HG03103 (cell line): Measurements from ENCODE around the gene DSTN.

Experiments
- ATAC-seq: cut with Tn5 transposase; IDR thresholded peaks from one replicate; pipeline ENCODE4 v1.9.1; 2021; ENCODE audit warnings: low read depth; ENCODE audit not compliant: unreplicated experiment

The DSTN gene

GRCh38 chr20:17634661-17635331 is 64.9 kb downstream of the DSTN start:
- no peak for ATAC-seq

DNA sequence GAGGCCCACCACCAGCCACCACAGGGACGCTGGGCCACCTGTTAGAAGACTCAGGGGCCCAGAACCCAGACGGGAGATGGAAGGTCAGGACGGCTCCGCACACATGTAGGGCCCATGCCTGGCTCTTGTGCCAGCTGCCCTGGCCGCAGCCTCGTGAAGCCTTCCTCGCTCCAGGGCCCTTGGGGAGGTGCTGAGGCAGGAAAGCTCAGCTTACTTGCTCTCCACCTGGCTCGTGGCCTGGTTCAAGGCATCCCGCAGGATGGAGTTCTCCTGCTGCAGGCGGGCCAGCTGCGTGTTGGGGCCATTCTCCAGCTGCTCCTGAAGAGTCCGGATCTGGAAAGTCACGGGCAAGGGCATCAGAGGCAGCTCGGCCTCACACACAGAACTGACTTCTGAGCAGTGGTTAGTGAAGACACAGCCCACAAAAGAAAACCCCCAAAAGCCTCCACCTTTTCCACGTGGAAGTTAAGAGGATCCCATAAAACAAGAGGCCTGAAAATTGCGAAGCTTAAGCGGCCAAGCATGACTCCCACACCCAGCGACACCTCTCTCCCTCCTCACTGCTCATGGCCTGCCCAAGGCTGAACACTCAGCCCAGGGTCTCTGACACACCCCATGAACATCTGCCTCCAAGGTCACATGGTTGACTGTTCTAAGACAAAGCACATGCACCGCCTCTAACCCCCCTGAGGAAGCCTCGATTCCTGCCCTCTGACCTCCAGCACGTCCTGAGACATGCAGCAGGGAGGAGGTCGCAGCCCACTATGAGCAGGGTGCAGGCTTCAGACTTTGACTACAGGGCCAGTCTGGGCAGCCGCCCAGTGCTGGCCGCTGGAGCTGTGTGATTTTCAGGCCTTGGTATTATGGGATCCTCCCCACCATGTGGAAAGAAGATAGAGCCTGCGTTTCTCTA is 65.7 kb downstream of the DSTN start:
- ATAC-seq = no peak

GRCh38 chr20:17636523-17637412 is 66.9 kb downstream of the DSTN start:
- no peak for ATAC-seq

DNA sequence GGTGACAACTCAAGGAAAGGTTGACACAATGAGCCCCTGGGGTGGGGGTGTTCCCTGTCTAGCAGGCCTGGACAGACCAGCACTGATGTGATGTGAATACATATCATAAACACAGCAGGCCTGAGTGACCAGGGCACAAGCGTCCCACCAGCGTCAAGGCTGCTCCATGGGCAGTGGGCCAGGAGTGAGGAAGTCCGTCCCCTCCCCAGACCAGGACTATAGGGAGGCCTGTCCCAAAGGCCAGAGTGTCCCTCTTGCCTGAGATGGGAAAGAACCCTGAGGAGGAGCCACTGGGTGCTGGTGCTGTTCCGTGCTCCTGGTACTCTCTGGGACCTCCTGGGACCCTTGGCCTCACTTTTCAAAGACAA is 67.5 kb downstream of the DSTN start:
- no peak for ATAC-seq

DNA sequence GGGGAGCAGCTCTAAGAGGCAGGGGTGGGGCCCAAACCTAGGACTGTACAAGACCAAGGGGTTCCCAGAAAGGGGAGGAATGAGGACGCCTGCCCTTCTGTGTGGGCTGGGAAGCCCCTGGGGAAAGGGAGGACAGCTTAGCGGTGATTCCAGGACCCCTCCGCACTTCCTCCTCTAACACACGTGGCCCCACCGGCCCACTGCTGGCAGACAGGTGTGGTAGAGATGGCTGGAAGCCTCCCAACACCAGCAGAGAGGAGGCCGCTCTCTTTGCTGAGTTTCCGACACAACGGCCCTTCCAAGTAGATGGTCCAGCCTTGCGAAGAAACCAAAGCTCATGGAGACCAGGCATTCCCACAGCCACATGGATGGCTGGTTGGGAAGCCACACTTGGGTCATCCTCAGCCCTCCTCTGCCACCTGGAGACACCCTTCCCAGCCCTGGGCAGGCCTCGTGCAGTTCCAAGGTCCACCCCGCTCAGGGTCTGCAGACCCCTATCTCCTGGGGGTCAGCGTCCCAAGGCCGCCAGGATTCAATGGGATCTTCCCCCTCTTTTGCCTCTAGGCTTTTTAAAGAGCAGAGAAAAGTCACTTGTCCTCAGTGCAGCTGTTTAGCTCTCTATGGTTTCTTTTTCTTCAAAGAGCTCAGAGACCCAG is 68.2 kb downstream of the DSTN start:
- ATAC-seq = no peak

GRCh38 chr20:17638835-17639407 is 69.0 kb downstream of the DSTN start:
- no peak for ATAC-seq

DNA sequence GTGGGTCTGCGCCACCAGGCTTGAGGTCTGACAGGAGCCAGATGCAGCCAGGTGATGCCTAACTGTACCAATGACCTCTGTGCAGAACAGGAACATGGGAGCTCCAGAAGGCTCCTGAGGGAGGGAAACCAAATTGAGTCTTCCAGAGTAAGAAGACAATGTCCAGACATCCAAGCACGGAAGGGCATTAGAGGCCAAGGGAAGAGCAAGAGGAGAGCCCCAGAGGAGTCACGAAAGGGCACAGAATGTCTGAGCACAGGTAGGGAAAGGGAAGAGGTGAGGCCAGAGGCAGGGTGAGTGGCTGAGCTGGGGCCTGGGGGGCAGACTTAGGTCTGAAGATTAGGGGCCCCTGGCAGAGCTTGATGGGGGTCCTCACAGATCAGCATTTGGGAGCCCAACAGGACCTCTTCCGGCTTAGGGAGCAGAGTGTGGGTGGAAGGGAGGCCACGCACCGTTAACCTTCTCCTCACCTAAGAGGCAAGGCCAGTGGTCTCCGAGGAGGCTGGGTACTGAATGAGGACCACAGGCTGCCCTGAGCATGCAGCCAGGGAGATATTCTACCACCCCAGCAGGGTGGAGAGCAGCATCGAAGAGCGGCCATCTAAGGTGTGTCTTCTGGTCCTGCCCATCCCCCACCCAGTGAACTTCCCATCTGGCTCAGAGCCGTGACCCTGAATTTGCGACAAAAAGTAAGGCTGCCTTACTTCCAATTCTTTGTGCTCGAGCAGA is 70.4 kb downstream of the DSTN start:
- no peak for ATAC-seq

DNA sequence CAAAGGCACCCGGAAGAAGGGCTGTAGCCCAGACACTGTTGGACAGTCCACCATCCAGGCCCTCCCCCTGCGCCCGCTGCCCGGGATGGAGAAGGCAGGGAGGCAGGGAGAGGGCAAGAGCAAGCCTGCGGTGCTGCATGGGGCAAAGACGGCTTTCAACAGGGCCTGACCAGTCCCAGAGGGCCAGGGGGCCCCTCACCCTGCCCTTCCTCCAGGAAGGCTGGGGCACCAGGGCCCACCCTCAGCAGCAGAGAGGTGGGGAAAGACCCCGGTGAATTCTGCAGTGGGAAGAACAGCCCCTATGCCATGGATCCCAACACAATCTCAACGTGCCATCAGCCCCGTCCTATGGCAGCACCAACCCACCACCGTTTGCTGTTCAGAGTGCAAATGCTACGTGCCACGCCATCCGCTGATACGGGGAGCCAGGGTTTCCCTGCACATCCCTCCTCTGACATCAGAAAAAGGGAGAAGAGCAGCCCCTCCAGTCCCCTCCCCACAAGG is 71.1 kb downstream of the DSTN start:
- no peak for ATAC-seq

DNA sequence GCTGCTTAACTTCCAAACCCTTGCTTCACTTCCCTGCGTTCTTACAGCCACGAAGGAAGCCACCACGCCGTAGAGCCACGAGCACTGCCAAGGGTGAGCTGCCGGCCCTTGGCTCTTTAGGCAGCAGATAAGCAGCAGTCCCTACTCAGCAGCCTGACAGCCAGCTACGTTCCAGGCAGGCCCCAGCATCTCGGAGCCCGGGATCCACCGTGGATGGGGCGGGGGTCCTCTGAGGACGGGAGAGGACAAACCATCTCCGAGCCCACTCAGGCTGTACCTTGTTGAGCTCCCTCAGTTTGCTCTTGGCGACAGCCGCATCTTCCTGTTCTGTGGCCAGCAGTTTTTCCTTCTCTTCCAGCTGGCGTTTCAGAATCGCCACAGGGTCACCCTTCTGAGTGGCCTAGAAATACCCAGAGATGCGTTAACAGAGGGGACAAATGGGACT is 71.7 kb downstream of the DSTN start:
- no peak for ATAC-seq

DNA sequence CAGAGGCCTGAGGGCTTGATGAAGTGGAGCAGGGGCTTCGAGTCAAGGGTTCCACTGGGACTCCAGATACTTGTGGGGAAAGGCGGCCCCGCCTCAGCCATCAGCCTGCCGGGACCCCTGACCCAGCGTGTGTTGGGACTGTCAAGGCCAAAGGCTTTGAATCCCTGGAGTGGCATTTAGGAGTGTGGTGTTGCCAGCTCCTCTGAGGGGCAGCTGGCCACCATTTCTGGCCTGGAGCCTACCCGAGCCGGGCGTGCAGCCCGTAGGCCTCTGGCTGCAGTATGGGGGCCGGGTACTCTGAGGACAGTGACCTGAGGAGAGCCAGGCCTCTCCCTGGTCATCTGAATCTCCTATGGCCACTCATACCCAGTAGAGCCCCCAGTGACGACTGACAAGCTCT is 72.1 kb downstream of the DSTN start:
- ATAC-seq = no peak

GRCh38 chr20:17642404-17643269 is 72.8 kb downstream of the DSTN start:
- ATAC-seq = no peak

DNA sequence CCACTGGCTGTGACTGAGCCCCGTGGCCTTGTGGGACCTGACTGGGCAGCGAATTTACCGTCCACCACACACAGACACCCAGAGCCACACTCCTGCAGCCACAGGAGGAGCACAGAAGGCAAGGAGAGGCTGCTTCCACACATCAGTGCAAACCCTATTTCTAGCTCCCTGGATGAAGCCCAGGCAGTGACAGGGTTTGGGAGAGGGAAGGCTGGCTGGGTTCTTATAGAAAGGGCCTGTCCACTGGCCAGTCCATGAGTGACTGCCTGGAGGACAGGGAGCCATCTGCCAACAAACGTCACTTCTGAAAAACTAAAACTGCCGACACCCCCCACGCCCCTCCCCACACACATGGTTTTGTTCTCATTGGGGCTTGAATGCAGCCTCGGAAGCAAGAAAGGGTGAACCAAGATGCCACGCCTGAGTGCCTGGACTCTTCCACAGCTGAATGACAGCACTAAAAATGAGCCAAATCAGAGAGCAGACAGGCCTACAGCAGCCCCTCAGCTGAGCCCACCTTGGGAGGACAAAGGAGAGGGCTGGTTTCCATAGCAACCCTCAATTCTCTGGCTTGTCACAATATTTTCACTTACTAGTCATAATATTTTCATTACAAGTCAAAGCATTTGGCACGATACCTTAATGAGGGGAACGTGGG is 73.8 kb downstream of the DSTN start:
- no peak for ATAC-seq

DNA sequence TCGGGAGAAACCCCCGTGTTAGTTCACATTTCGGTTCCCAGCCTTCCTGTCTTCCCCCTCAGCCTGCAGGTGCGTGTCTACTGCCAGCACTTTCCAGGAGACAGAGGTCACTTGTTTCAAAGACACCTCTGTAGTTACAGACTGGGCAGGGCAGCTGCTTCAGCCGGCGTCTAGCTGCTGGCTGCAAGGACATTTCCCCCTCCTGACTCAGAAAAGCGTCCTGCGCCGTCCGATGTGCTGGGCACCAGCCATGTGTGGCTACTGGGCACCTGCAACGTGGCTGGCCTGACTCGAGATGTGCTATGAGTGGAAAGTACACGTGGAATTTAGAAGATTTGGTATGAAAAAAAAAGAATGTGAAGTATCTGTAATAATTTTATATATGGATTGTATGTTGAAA is 74.6 kb downstream of the DSTN start:
- ATAC-seq = no peak

DNA sequence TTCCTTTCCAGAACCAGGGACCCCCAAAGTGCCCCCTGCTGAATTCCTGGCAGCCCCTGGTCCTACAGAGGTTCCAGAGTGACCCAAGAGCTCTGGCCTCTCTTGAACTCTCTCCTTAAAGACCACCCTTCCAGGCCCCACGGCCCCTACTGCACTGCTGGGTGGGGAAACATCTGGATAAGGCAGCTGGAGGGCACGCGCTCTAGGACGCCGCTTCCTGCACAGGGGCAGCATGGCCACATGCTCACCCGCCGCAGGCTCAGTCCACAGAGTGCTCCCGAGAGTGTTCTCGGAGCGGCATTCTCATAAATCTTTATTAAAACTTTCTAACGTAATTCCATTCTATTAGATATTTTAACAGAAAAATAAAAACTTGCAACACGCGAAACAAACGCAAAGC is 75.1 kb downstream of the DSTN start:
- no peak for ATAC-seq

- ATAC-seq = no peak
These were observed 75.8 kb downstream of the DSTN start for GRCh38 chr20:17645546-17646208.

- no peak for ATAC-seq
These were observed 76.5 kb downstream of the DSTN start for GRCh38 chr20:17646209-17646960.

- no peak for ATAC-seq
These were observed 77.1 kb downstream of the DSTN start for GRCh38 chr20:17646961-17647301.
